NCI-H128 (cell line): ENCODE results near the gene LHX4.

Experiments used
- DNase-seq: peaks from one replicate; lab custom pipeline; 2025; ENCODE audit not compliant: unreplicated experiment; lab: John Stamatoyannopoulos, UW

Gene LHX4

DNA sequence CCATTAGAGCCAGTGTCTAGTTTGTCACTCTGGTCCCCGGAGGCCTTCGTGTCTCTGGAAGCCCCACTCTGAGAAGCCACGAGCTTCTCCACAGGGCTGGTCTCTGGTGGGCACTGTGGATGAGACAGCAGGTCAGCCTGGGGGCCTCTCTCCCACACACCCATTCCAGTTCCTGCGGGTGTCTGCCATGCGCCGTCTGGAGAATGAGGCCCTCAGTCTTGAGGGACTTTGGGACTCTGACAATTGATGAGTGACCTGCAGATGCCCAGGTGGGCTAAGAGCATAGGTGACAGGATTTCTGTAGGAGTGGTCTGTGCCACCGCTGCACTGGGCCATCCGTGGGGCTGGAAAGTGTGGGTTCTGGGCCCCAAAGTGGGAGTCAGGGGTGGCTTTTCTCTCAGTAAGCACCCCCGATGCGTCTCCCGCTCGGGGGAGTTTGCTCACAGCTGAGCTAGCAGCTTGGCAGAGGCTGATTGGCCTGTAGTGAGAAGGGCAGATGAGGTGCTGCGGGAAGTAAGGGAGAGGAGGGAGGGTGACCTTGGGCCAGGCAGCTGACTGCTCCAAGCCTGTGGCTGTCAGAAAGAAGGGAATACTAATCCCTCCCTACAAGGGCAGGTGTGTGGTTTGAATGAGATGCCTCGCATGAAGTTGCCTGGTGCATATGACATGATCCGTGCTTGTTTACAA, 26.4 kb downstream of the LHX4 start:
- DNase-seq: no peak

DNA sequence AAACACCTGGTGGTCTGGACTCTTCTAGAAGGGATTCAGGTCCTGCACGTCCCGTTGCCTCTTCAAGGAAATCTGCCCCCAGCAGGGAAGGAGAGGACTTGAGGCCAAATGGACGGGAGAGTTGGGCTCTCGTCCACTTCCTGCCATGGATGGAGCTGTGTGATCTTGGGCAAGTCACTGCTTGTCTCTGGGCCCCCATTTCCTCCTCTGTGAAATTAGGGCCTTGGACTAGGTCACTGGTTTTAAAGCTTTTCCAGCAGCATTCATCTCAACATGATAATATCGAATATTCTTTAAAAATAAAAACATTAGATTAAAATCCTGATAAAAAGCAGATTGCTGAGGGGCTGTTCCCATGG, 26.9 kb downstream of the LHX4 start:
- no peak for DNase-seq

DNA sequence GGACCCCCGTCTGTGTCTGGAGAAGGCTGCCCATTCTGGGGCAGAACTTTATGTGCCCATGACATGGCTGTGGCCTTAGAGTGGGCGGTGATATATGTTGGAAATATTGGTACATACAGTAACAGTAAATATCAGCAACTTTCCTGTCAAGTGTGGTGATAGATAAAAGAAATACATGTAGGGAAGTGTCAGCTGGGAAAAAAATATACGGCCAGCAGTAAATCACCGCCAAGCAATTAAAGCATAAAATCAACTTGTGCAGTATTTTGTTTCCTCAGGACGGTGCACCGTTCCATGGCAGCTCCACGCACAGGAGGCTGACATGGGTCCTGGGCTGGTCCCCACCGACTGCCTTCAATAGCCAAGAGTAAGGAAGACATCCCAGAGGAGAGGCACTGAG, 27.4 kb downstream of the LHX4 start:
- DNase-seq: no peak

DNA sequence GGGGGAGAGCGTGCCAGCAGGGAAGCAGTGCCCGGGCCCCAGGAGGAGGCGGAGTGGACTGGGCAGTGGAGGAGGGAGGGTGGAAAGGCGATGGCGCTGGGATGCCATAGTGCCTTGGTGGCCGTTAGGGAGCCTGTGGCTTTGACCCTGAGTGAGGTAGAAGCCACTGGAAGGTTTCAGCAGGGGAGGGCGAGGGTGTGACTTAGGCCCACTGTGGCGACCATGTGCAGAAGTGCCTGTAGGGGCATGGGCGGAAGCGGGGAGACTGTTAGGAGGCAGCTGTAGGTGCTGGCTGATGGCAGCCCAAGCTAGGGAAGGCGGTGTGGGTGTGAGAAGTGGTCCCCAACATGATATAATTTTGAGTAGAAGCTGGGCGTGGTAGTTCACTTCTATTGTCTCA, 28.2 kb downstream of the LHX4 start:
- DNase-seq: no peak

DNA sequence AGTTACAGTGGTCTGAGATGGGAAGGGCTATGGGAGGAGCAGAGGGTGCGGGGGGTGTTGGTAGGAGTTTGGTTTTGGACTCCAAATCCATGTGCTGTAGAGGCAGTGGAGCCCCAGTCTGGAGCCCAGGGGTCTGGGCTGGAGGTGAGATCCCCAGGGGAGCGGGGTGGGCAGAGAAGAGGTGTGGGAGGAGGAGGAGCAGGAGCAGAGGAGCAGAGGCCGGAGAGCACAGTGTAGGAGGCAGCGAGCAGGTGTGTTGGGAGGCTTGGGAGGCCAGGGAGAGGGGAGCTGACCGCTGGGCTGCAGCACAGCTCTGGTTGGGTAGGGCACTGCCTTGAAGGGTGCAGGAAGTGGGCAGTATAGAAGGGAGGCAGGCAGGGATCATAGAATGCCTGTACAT, 28.9 kb downstream of the LHX4 start:
- DNase-seq: no peak

DNA sequence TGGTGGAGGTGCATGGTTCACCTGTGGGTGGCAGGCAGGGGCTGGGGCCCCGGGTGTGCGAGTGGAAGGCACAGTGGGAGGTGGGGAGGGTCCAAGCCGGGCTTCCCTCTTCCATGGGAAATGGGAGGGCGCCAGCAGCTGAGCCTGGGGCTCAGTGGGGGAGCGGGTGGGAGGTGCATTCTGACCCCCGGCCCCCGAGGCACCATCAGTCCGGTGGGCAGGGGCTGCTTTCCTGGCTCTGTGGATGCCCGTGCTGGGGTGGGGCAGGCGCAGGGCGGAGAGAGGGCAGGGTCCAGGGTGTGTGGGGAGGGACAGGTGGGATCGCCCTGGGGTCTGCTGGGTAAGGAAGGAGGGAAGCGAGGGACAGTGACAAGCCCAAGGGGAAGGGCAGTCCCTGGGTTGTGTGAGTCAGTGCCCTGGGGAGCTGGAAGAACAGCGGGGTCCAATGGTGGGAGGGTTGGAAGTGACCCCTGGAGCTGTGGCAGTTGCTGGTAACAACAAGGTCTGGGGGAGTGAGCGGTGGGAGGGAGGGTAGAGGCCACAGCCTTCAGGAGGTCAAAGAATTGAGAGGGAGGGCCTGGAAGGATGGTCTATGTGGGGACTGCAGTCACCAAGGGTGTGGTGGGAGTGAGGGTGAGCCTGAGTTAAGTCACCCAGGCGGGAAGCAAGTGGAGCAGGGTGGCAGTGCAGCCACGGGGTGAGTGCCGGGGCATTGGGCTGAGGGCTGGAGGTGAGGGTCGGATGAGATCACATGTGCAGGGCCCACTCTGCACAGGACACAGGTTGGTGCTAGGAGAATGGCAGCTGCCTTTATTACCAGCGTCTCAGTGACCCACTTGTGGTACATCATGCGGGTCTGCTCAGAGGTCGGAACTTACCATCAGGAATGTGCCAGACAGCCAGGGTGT, 29.6 kb downstream of the LHX4 start:
- DNase-seq: no peak

DNA sequence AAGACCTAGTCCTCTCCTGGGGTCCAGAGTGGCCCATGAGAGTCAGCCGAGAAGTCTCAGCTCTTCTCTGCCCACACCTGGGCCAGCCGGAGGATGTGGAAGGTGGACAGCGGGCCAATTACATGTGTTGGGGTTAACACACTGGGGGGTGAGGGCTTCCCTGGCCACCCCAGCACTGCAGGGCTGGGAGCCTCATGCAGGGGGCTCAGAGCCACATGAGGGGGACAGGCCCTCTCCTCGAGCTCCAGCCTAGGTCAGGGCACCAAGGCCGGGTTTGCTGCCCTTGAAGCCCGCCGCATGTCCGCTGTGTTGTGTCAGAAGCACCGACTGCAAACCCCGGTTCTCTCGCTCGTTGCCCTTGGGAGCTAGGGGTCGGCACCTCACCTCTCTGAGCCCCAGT, 30.5 kb downstream of the LHX4 start:
- no peak for DNase-seq

DNA sequence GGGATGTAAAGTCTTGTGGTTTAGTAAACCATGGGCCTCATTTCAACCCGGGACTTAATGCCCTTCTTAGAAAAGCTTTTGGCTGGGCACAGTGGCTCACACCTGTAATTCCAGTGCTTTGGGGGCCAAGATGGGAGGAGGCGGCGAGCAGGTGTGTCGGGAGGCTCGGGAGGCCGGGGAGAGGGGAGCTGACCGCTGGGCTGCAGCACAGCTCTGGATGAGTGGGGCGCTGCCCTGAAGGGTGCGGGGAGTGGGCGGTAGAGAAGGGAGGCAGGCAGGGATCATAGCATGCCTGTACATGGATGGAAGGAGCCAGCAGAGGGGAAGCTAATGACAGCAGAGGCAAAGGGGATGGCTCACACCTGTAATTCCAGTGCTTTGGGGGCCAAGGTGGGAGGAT, 31.0 kb downstream of the LHX4 start:
- DNase-seq: no peak

DNA sequence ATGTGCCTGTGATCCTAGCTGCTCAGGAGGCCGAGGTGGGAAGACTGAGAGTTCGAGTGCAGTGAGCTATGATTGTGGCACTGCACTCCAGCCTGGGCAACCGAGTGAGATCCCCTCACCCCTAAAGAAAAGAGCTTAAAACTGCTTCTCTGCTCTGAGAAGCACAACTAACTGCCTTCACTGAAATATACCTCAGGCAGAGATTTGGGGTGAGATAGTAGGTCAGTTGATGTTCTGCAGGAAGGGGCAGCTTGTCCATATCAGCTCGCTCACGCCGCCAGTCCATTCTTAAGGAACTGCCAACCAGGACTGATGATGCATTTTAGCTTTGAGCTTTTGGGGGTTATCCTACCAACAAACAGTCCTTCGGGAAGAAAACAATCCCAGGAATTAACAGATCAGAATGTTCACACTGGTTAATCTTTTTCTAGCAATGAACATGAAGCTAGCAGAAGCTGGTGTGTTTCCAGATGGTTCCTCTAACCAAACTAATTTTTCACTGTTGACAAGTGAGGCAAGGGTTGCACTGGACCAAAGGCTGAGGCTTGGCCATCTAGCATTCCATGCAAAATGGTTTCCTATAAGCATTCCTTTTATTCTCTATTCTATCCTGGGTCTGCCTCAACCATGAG, 31.6 kb downstream of the LHX4 start:
- no peak for DNase-seq

DNA sequence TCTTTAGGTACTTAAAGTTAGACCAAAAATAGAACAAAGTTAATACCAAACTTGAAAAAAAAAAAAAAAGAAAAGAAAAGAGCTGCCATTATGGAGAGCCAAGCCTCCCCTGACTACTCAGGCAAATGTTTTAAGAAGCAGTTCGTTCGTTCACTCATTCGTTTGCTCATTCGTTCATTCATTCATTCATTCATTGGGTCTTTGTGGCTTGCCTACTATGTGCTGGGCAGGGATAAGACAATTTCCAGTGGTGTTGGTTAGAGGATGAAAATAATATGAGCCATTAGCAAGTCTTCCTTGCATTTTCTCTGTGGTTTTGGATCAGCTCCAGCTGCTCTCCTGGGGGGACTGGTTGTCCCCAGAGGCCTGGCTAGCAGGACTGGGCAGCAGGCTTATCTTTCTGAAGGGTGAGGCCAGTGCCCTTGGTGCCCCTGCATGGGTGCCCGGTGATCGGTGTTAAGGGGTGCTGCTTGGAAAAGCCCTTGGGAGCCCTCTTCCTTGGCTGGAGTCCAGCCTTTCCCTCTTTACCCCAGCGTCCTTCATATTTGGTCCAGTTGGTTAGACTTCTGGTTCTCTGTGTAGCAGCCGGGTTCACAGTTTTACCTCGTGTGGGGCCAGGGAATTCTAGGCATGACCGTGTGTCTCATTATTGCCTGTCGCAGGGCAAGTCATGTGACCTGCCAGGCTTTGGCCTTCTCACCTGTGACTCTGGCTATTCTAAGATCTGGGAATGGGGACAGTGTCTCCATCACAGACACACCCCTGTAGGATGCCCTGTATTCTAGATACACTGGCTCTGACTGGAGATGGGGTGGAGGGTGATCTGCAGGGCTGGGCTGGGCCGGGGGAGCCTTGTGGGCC, 32.8 kb downstream of the LHX4 start:
- no peak for DNase-seq

DNA sequence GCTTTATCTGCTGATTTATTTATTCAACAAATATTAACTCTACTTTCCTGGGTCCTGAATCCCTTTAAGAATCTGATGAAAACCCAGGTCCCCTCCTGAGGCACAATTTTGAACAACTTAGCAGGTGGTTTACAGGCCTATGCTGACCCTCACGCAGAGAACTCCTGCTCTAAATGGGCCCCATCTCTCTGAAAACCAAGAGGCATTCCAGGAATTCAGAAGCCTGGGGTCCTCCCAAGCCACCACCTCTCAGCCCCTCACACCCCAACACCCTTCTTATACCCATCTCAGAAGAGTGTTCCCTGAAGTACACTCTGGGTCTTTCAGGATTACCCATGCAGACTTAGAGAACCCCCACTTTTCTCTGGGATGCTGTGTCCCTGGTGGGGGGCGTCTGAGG, 34.5 kb downstream of the LHX4 start:
- DNase-seq: no peak

DNA sequence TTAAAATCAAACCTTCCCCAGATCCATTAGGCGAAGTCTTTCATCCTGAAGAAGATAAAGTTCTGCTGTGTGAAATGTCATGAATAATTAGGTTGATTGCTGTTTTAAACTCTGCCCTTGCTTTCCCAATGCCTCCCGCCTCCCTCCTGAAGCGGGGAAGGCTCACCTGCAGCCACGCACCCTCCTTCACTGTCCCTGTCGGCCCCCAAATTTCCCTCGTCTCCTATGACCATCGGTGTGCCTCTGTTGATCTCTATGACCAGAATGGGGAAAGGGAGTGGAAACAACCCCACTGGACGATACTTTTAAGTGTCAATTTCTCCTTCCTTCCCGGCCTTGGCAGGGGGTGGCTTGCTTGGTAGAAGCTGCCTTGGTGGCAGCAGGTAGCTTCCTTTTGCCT, 35.1 kb downstream of the LHX4 start:
- no peak for DNase-seq

DNA sequence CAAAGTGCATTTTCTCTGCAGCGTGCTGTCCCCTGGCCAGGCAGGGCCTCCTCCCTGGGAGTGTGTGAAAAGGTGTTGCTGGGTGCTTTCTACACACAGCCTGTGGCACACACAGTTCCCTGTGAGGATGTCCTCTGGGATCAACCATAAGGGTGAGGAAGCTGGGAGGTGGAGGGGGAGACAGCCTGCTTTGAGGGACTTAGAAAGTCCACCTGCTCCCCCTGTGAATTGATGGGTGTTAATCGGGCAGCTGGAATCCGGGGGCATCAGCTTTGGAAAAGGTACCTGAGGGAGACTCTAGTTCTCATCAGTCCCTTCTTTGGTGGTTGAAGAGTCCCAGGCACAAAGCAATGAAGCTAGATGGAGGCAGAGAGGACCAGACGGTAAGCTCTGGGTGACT, 35.8 kb downstream of the LHX4 start:
- no peak for DNase-seq

DNA sequence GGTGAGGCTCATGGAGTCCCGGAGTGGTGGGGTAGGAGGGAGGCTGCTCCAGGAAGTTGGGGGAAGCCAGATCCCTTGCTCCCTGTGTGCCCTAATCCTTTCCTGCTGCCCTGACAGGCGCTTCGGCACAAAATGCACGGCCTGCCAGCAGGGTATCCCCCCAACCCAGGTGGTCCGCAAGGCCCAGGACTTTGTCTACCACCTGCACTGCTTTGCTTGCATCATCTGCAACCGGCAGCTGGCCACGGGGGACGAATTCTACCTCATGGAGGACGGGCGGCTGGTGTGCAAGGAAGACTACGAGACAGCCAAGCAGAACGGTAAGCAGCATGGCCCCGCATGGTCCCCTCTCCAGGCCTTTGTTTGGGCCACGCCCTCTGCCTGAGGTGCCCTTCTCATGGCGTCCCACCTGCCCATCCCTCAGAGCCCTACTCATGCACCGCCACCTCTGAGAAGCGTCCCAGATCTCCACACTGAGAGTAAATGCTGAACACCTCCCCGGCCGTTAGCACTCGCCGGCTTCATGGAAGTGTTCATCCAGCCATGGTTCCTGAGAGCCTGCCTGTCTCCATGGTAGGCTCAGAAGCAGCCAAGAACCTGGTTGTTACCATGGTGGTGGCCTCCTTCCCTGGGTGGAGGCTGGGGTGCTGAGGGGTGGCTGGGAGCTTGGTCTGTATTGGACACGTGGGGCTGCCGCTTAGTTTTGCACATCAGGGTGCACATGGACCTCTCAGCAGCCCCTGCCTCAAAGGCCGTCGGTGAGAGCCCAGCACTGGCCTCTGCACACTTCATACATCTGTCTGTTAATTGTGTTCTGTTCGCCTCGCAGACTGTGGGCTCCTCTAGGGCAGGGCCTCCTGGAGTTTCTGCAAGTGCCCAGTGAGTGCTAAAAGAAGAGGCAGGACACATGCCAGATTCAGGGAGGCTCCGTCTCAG, 36.5 kb downstream of the LHX4 start:
- no peak for DNase-seq

DNA sequence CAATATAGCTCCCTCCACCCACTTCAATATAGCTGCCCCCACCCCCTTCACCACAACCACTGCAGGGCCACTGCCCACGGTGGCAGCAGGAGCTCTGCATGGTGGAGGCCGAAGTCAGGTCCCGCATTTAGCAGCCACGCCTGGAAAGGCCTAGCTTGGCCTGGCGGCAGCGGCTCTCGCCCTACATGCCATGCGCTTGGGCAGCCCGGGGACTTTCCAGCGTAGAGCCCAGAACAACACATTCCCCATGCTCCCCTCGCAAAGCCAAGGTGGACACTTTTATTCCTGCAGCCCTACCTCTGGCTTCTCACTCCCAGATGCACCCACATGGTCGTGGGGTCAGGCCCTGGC, 37.1 kb downstream of the LHX4 start:
- DNase-seq: no peak

DNA sequence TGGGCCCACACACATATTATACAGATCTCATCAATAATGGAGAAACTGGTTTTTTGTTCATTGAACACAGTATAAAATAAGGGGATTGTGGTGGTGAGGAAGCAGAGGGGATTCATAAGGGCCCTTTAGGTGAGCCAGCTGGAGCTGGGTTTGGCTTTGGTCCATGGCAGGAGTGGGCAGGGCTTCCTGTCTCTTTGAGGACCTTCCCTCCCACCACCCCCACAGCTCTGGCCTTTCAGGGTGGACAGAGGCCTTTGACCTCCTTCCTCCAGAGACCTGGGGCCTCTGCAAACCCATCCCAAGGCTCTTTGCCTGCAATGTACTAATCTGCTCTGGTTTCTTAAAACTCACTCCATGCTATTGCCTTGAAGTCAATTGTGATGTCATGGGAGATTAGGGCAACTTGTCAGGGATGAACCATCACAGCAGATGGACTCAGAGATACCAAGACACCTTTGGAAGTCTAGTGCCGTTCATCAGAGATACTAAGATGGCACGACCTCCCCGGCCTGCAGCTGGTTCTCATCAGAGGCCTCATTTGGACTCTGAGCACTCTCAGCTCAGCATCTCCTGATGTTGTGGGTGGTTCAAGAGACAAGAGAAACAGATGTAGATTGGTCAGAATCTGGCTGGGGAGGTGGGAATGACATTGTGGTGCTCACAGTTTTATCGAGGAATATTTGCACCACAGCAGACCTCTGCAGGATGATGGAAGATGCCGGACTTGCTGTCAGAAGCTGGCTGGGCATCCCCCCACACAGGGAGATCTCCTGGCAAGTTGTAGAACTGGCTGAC, 37.9 kb downstream of the LHX4 start:
- DNase-seq: no peak

DNA sequence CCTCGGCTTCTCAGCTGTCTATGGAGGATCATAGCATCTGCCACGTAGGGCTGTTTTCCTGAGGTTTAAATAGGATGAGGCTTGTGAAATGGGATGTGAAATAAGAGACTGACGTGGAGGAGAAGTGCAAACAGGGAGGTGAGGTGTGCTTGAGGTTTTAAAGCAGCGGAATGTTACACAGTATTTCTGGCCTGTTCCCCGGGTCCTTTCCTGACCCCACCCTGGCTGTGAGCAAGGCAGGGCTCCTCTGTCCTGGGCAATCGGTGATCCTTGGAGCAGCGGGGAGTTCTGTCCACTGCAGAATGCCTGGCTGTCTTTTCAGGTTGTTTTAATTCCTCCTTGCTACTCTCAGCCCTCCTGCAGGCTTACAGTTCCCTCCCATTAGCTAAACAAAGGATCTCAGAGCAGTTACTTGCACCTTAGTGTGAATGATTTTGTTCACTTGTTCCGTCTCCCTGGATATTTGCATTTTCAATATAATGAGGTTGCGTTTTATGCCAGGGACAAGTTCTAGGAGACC, 38.6 kb downstream of the LHX4 start:
- no peak for DNase-seq

DNA sequence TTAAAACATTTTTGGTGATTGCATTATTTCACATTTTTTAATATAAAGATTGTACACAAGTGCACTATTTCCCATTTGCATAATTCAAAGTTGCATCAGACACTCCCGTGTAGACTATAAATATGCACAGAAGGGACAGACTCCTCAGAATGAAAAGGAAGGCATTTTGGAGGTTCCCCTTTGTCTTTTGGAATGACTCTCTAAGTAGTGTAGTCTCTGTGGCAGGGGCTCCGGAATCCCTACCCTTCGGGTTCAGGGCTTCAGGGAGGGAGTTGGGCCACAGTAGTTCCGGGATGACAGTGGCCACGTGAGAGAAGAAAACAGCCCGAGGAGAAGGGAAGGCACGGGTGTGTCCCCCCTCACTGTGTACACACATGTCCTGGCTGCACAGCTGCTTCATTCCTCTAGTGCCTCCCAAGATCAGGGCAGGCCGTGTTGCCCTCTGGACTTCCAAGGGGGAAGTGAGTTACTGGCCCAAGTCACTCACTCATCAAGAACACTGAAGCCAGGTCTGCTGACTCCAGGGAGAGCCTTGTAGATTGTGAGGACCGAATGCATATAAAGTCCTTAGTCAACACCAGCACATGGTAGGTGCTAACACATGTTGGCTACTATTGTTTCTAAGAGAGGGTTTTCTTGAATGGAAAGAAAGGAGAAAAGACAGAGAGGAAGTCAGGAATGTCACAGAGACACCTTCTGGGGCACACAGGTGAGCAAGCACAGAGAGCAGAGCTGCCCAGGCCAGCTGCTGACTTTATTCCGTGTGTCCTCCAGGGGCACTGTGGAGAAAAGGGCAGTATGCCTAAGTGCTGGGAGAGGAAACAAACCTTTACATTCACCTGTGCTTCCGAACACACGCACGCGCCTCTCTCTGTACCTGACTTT, 39.8 kb downstream of the LHX4 start:
- no peak for DNase-seq
